NCI-H2227 (cell line): ENCODE data around the gene EEIG1.
A peak's percentile ranks its signal among the peaks of the same experiment; 100 is the strongest.

Experiments used
- DNase-seq: peaks from one replicate; lab custom pipeline; 2025; ENCODE audit not compliant: unreplicated experiment; lab: John Stamatoyannopoulos, UW

Gene EEIG1

GRCh38 chr9:127942216-127943010 is 38.4 kb downstream of the EEIG1 start:
- peak; percentile 67 for DNase-seq

DNA sequence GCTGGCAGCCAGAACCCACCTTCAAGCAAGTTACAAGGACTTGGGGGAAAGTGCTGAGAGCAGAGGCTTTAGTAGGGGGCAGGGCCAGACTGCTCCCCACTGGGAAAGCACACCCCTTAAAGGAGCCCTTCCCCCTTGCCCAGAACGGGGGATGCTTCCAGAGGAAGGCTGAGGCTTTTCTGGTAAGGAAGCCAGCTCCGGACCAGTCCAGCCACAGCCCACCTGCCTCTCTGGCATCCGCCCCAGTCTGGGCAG is 38.9 kb downstream of the EEIG1 start:
- DNase-seq = no peak

DNA sequence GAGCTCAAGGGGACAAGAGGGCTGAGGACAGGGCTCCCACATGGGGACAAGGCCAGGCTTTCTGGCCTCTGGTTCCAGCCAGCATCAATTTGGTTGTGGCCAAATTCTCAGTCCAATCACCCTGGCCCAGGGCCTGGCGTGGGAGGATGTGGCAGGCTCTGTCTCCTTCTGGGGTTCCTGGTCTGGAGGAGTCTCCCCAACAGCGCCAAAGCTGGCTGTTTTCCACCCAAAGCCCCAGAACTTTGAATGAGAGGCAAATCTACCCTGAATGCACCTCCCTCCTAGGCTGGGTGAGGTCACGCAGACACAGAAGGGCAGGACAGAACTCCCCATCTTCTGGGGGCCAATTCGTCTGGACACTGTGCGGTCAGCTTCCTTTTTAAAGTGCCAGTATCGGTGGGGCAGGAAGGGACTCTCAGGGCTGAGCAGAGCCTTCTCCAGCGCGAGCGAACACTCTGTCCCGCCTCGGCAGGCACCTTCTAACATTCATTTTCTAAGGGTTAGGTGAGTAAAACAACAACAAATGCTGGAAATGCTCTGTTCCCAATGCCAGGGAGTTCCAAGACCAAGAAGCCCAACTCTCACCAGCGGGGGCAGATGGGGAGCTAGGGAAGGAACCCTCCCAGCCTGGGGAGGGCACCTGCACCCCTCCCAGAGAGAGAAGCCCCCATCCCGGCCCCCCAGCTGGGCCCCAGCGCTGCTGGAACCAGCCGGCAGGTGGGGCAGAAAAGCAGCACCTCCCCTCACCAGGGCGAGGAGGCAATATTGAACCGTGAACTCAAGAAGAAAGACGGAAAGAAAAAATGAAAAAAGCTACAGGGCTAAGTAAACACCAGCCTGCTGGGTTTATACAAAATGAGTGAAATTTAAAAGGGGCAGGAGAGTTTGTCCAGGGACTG is 39.5 kb downstream of the EEIG1 start:
- no peak for DNase-seq

DNA sequence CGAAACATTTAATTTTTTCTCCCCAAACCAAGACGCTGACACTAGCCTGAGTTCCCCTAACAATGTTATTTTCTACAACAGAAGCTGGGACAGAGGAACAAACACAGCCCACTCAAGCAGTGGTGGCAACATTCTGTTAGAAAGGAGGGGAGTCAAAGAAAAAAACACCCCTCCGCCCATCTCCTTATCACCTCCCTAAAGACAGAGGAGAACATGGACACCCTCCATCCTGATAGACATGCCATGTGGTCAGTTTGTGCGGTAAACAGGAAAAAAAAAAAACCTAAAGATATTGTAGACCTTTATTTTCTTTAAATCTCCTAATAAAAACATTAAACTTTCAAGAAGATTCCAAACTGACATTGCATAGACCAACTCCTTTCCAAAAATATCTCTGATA is 40.2 kb downstream of the EEIG1 start:
- DNase-seq = no peak

DNA sequence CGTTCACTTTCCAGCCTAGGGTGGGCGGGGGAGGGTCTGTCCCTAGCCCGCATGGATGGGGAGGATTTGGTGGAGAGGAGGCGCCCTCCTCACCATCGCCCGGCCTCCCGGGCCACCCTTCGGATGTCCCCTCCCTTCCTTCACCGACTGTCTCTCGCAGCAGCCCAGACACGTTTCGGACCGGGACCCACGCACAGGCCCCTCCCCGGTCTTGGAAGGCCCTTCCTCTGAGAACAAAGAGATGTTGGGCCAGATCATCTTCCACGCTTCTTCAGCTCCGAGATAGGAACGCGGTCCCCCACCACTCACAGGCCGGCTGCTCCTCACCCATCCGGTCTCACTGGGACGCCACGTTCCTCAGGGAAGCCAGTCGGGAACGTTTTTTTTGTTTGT is 42.5 kb downstream of the EEIG1 start:
- no peak for DNase-seq

GRCh38 chr9:127937388-127938297 is 43.1 kb downstream of the EEIG1 start, which contains the start of gene DPM2:
Gene DPM2 (minus strand): TSS chr9:127937854. CDS start chr9:127937820, 34 bp downstream.
- DNase-seq = peak; percentile 87

DNA sequence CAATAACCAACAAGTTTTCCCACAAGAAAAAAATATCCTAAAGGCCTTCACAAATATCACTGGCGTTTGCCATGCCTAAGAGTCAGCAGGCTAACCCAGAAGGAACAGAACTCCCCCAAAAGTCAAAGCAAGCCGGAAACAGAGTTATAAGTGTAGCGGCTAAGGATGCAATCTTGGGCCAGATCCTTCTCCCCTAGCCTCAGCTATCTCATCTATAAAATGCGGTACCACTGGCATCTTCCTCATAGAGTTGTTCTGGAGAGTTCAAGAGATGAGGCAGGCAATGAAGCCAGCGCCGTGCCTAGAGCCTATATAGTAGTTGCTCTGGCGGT is 43.8 kb downstream of the EEIG1 start:
- no peak for DNase-seq

DNA sequence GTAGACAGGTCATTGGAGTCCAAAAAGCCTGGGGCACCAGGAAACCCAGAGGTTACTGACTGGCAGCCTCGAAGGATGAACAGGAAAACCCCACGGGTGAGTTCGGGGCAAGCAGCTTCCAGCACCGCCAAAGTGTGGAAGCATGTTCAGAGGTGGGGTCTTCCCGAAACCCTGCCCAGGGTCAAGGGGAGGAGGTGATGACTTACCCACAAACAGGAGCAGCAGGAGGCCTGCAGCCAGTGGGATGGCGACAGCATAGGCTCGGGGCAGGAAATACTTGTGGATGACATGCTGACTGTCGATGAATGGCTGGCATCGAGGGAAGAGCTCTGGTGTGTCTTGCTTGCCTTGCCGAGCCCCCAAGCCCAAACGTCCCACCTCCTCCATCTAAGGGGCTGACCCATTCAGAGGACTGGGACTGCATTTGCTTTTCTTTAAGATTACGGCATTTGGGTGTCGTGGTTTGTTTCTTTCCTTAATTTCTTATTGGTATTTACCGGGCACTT is 44.4 kb downstream of the EEIG1 start:
- no peak for DNase-seq

- no peak for DNase-seq
Measured at GRCh38 chr9:127935765-127936221, 45.0 kb downstream of the EEIG1 start.

- no peak for DNase-seq
Measured at GRCh38 chr9:127934986-127935385, 45.8 kb downstream of the EEIG1 start.

DNA sequence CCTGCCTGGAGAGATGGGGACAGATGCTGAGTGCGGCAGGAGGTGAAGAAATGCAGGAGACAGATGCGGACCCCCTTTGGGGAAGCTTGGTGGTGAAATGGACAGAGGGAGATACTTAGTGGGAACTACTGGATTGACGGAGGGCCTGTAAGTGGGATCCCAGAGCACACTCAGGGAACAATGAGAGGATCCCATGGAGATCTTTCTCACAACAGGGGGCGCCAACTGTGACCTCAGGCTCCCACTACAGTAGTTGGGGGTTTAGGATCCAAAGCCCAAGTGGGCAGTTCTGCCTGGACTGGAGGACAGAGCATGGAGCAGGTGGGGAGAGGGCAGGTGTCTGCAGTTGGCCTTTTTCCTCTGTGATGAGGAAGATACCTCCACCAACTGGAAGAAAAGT is 46.5 kb downstream of the EEIG1 start:
- DNase-seq = no peak

DNA sequence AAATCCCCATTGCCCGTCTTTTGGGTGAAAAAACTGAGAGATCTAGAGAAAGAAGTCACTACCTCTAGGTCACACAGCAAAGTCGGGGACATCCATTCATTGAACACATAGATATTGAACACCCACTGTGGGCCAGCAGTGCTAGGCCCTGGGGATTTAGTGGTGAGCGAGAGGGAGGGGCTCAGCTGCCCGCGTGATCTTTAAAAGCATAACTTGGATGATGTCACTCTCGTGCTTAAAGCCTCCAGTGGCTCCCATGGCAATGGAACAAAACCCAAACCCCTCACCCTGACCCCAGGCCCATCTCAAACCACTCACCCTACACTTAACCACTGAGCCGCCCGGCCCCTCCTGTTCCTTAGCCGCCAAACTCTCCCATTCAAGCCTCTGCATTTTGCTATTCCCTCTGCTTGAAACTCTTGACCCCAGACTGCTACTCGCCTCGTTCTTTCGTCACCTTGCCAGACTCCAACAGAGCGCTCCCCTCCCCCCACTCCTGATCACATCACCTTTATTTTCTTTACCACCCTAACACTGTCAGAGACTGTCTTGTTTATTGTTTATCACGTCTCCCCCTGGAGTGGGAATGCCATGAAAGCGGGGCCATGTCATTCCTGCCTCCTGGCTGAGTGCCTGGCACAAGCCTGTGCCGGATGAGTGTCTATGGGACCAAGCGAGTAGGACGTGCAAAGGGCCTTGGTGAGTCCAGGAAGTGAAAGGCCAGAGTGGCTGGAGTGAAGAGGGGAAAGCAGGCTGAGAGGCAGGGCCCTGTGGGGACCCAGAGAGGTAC is 49.5 kb downstream of the EEIG1 start:
- peak; percentile 62 for DNase-seq
